WERI-Rb-1 (cell line): ENCODE measurements around the gene HDAC4.

Experiments
- DNase-seq: peaks from one replicate; pipeline ENCODE4 v3.0.0-alpha.2; 2020
- H3K27ac ChIP-seq: fragments of 250-450 bp; sonication (Bioruptor Pico); 2 replicates; pipeline ENCODE4 v1.5.1; 2020; ENCODE audit warnings: mild to moderate bottlenecking, moderate library complexity
- H3K27me3 ChIP-seq: fragments of 250-450 bp; sonication (Bioruptor Pico); 2 replicates; pipeline ENCODE4 v1.5.1; 2021; ENCODE audit warnings: mild to moderate bottlenecking, low read depth, moderate library complexity; ENCODE audit not compliant: insufficient read depth, severe bottlenecking
- H3K36me3 ChIP-seq: fragments of 250-450 bp; sonication (Bioruptor Pico); 2 replicates; pipeline ENCODE4 v1.5.1; 2020; ENCODE audit warnings: mild to moderate bottlenecking, moderate library complexity
- H3K4me3 ChIP-seq: 2 replicates; pipeline ENCODE4 v1.5.1; 2011; ENCODE audit warnings: low read depth, mild to moderate bottlenecking, control low read depth, low read length
- H3K9me3 ChIP-seq: fragments of 250-450 bp; sonication (Bioruptor Pico); 2 replicates; pipeline ENCODE4 v1.5.1; 2021; ENCODE audit warnings: mild to moderate bottlenecking, moderate library complexity; ENCODE audit not compliant: severe bottlenecking
- TF ChIP-seq, protein P1 (sequence below): IDR thresholded peaks from 2 replicates; pipeline ENCODE4 v1.5.1; 2011; ENCODE audit warnings: low read depth, mild to moderate bottlenecking, control low read depth, inconsistent platforms, low read length

Gene HDAC4

DNA sequence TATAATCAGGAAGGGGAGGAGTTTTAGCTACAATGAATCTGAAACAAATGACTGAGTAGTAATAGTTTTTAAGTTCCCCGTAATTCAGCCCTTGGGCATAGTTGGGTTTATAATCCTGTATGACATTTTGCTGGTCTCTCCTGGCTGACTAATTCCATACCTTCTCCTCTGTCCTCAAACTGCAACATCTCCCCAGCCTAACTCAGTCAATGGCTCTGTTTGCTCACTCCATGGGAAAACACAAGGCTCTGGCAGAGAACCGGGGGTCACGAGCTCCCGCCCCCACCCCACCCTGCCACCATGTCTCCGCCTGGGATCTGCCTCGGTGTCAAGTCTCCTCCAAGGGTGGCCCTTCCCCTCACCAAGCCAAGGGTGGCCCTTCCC, 168.6 kb downstream of the HDAC4 start:
- DNase-seq, result no peak
- Histone ChIP-seq H3K36me3 (no peaks in the 10 kb centered on the region), H3K4me3 (no peak overlapping the region), H3K27me3 (no peaks in the 10 kb centered on the region), H3K9me3 (no peaks in the 10 kb centered on the region), H3K27ac (no peak overlapping the region)
- TF ChIP-seq, protein P1, sequence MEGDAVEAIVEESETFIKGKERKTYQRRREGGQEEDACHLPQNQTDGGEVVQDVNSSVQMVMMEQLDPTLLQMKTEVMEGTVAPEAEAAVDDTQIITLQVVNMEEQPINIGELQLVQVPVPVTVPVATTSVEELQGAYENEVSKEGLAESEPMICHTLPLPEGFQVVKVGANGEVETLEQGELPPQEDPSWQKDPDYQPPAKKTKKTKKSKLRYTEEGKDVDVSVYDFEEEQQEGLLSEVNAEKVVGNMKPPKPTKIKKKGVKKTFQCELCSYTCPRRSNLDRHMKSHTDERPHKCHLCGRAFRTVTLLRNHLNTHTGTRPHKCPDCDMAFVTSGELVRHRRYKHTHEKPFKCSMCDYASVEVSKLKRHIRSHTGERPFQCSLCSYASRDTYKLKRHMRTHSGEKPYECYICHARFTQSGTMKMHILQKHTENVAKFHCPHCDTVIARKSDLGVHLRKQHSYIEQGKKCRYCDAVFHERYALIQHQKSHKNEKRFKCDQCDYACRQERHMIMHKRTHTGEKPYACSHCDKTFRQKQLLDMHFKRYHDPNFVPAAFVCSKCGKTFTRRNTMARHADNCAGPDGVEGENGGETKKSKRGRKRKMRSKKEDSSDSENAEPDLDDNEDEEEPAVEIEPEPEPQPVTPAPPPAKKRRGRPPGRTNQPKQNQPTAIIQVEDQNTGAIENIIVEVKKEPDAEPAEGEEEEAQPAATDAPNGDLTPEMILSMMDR, result no peak

DNA sequence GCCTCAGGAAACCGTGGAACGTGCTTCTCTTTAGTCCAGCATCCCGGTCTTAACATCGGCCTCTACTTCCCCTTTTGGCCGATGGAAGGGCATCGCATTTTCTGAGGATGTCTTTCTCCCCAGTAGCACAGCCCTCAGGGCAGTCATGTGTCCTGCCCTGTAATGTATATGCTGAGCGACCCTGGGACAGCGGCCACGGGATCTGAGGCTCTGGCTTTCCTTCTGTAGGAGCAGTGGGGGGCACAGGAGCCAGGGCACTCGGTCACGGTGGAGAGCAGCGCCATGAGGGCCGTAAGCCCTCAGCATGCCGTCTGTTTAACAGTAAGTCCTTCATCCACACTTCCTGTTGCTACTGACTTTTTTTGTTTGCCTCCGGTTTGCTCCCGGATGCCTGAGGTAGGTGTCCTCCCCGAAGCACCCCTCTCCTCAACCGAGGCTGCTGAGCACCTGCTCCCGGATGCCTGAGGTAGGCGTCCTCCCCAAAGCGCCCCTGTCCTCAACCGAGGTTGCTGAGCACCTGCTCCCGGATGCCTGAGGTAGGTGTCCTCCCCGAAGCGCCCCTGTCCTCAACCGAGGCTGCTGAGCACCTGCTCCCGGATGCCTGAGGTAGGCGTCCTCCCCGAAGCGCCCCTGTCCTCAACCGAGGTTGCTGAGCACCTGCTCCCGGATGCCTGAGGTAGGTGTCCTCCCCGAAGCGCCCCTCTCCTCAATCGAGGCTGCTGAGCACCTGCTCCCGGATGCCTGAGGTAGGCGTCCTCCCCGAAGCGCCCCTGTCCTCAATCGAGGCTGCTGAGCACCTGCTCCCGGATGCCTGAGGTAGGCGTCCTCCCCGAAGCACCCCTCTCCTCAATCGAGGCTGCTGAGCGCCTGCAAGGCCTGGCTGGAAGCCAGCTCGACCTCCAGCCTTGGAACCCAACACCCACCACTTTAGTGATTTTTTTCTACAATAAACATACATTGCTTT, 169.3 kb downstream of the HDAC4 start:
- Histone ChIP-seq H3K36me3 (no peaks in the 10 kb centered on the region), H3K9me3 (no peaks in the 10 kb centered on the region), H3K4me3 (no peak overlapping the region), H3K27me3 (no peaks in the 10 kb centered on the region), H3K27ac (no peak overlapping the region)
- no peak for DNase-seq
- TF ChIP-seq, protein P1, result no peak

DNA sequence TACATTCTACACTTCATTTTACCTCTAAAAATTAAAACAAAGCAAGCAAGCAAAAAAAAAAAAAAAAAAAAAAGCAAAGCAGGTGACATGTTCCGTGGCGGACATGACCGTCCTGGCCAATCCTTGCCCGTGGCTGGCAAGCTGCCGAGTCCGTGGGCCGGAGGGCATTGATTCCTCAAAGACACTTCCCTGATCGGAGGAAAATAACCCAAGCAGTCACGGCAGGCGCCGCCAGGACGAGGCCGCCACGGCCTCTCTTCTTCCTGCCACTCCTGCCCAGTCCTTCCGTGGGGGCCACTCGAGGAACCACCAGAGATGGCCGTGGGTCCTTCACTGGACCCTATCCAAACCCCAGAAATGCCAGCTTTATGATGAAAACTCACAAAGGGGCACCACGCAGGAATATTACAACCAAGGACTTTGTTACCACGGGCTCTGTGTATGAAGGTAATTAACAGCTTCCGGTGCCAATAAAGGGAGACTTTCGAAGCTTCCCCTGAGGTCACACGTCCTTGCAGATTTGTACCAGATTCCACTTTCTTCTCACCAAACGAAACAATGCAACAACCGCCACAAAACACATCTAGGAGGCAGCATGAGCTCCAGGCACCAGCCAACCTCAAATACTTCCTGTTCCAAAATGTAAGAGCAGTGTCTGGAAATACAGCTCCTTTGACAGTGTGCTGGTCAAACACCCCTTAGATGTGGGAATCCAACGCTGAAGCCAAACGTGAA, 170.3 kb downstream of the HDAC4 start:
- no peak overlapping the region for H3K4me3 ChIP-seq
- DNase-seq, result no peak
- TF ChIP-seq, protein P1, result no peak
- H3K27ac ChIP-seq, result no peak overlapping the region
- no peaks in the 10 kb centered on the region for H3K27me3 ChIP-seq
- H3K9me3 ChIP-seq, result no peaks in the 10 kb centered on the region
- H3K36me3 ChIP-seq, result no peaks in the 10 kb centered on the region

DNA sequence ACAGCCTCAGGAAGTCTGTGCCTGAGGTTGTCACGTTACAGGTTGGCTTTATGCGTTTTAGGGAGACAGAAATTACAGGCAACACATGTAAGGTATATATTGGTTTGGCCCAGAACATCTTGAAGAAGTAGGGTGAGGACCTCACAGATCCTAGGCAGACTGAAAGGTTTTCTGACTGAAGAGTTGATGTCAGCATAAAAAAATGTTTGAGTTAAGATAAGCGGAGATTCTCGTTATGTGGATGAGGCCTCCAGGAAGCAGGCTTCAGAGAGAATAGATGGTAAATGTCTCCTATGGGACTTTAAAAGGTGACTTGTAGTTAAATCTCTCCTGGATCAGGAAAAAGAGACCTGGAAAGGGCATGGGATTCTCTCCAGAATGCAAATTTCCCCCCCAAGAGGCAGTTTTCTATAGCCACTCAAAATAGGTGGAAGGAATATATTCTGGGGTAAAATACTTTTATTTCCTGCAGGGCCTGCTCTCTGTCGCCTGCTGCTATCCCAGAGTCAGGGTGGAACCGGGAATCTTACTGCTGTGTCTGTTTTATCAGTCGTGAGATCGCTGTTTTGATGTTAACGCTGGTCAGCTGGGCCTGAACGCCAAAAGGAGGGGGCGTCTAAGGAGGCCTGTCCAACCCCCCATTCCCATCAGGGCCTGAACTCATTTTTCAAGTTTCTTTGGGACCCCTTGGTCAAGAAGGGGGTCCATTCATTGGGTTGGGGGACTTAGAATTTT, 171.1 kb downstream of the HDAC4 start:
- no peak overlapping the region for H3K4me3 ChIP-seq
- no peak for DNase-seq
- H3K27me3 ChIP-seq, result no peaks in the 10 kb centered on the region
- H3K27ac ChIP-seq, result no peak overlapping the region
- TF ChIP-seq, protein P1, result no peak
- no peaks in the 10 kb centered on the region for H3K9me3 ChIP-seq
- H3K36me3 ChIP-seq, result no peaks in the 10 kb centered on the region

DNA sequence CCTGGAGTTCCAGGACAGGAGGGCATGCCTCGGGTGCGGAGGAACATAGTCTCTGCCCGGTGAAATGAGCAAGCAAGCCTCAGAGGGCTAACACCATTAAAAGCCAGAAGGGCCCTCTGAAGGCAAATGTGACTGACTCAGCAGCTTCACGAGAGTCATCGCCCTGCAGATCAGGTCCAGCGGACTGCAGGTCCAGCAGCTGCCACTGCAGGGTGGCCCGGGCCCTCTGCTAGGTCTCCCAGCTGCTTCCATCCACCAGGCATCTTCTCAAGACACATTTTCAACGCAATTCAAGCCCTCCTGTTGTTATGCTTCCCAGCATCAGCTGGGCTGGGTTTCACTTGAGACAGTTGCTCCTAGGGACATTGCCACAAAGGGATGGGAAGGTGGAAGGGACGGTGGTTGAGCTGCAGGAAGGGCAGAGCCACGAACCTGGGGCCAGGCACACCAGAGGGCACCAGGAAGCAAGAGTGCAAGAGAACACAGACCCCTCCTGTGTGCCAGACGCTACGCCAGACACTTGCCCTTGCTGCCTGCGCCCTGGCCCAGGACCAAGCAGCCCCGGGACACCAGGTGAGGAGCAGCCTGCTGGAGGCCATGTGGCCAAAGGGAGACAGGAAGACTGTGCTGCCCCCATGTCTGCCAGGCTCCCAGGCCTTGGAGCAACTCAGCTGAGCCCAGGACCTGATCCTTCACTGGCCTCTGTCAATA, 173.0 kb downstream of the HDAC4 start:
- no peak for DNase-seq
- no peak overlapping the region for H3K4me3 ChIP-seq
- TF ChIP-seq, protein P1, result no peak
- H3K36me3 ChIP-seq, result no peaks in the 10 kb centered on the region
- no peak overlapping the region for H3K27ac ChIP-seq
- H3K27me3 ChIP-seq, result no peaks in the 10 kb centered on the region
- H3K9me3 ChIP-seq, result no peaks in the 10 kb centered on the region
